Measurements from ENCODE around the gene NTM. TPM values are rescaled to one million over a fixed set of nuclear protein-coding genes. Genes with fewer than 3 reads are reported as not detected.

Gene NTM
- total and polyA plus RNA-seq, 2 experiments from 2014 or later = 25.9 to 49.0 TPM

GRCh38 chr11:131373756-131374155 lies 3.3 kb downstream of the NTM start:
- Histone ChIP-seq H3K27ac (no peak overlapping the region), H3K9me3 (ENCODE audit: low read depth) (no peaks in the 10 kb centered on the region), H3K27me3 (replicated peaks; ENCODE audit: insufficient read depth) (peaks cover 75% of the 10 kb centered on the region), H3F3A (ENCODE audit: insufficient read depth) (no peaks in the 10 kb centered on the region), H3K9ac (no peak overlapping the region), H3K4me3 (no peak overlapping the region), H3K4me1 (ENCODE audit: insufficient read depth) (no peaks in the 10 kb centered on the region), H3K79me2 (ENCODE audit: insufficient read depth) (no peaks in the 10 kb centered on the region), H2AFZ (no peak overlapping the region), H4K20me1 (ENCODE audit: insufficient read depth) (no peaks in the 10 kb centered on the region), H3K36me3 (ENCODE audit: low read depth) (no peaks in the 10 kb centered on the region), H3K9me2 (ENCODE audit: insufficient read depth) (no peaks in the 10 kb centered on the region), H3K4me2 (ENCODE audit: unreplicated experiment) (no peak overlapping the region)
- no peak for TF ChIP-seq EZH2phosphoT487 (IDR thresholded peaks at IDR 0.05; ENCODE audit: insufficient read depth, low read depth)
- TF ChIP-seq EZH2 (IDR thresholded peaks at IDR 0.05; ENCODE audit: insufficient read depth, poor library complexity, severe bottlenecking) = no peak
- 52 to 54% methylated on average over 13 of the region's 13 CpGs for WGBS, 2 experiments (ENCODE audit: low coverage in 1 of 2, low lambda C conversion rate in 2 of 2, missing lambda C conversion rate in 2 of 2)
- in situ Hi-C loops (cut with MboI) = no loop called here
- DNase-seq = no peak

GRCh38 chr11:131375421-131375820 lies 5.0 kb downstream of the NTM start:
- H3K9me3 ChIP-seq (ENCODE audit: low read depth) = no peaks in the 10 kb centered on the region
- DNase-seq = no peak
- H3K4me1 ChIP-seq (ENCODE audit: insufficient read depth) = no peaks in the 10 kb centered on the region
- no peaks in the 10 kb centered on the region for H3F3A ChIP-seq (ENCODE audit: insufficient read depth)
- 5 to 9% methylated on average over 4 of the region's 4 CpGs for WGBS, 2 experiments (ENCODE audit: low coverage in 1 of 2, low lambda C conversion rate in 2 of 2, missing lambda C conversion rate in 2 of 2)
- no peak overlapping the region for H3K27ac ChIP-seq
- no peaks in the 10 kb centered on the region for H3K36me3 ChIP-seq (ENCODE audit: low read depth)
- no peaks in the 10 kb centered on the region for H3K9me2 ChIP-seq (ENCODE audit: insufficient read depth)
- in situ Hi-C loops (cut with MboI) = no loop called here
- peaks cover 59% of the 10 kb centered on the region for H3K27me3 ChIP-seq (replicated peaks; ENCODE audit: insufficient read depth)
- H4K20me1 ChIP-seq (ENCODE audit: insufficient read depth) = no peaks in the 10 kb centered on the region
- H3K79me2 ChIP-seq (ENCODE audit: insufficient read depth) = no peaks in the 10 kb centered on the region
- no peak overlapping the region for H2AFZ ChIP-seq
- no peak overlapping the region for H3K4me3 ChIP-seq
- H3K4me2 ChIP-seq (ENCODE audit: unreplicated experiment) = no peak overlapping the region
- H3K9ac ChIP-seq = no peak overlapping the region
- no peak for TF ChIP-seq EZH2 (IDR thresholded peaks at IDR 0.05; ENCODE audit: insufficient read depth, poor library complexity, severe bottlenecking)
- TF ChIP-seq EZH2phosphoT487 (IDR thresholded peaks at IDR 0.05; ENCODE audit: insufficient read depth, low read depth) = no peak

- H2AFZ ChIP-seq = no peak overlapping the region
- no peak overlapping the region for H3K4me2 ChIP-seq (ENCODE audit: unreplicated experiment)
- in situ Hi-C loops (cut with MboI) = no loop called here
- peaks cover 54% of the 10 kb centered on the region for H3K27me3 ChIP-seq (replicated peaks; ENCODE audit: insufficient read depth)
- H3K9me2 ChIP-seq (ENCODE audit: insufficient read depth) = no peaks in the 10 kb centered on the region
- H3K4me1 ChIP-seq (ENCODE audit: insufficient read depth) = no peaks in the 10 kb centered on the region
- H4K20me1 ChIP-seq (ENCODE audit: insufficient read depth) = no peaks in the 10 kb centered on the region
- no peaks in the 10 kb centered on the region for H3K9me3 ChIP-seq (ENCODE audit: low read depth)
- TF ChIP-seq EZH2phosphoT487 (IDR thresholded peaks at IDR 0.05; ENCODE audit: insufficient read depth, low read depth) = no peak
- no peak for TF ChIP-seq EZH2 (IDR thresholded peaks at IDR 0.05; ENCODE audit: insufficient read depth, poor library complexity, severe bottlenecking)
- H3K27ac ChIP-seq = no peak overlapping the region
- no peaks in the 10 kb centered on the region for H3F3A ChIP-seq (ENCODE audit: insufficient read depth)
- no peak for DNase-seq
- H3K36me3 ChIP-seq (ENCODE audit: low read depth) = no peaks in the 10 kb centered on the region
- WGBS, 2 experiments (ENCODE audit: low coverage in 1 of 2, low lambda C conversion rate in 2 of 2, missing lambda C conversion rate in 2 of 2) = 9 to 15% methylated on average over 3 of the region's 3 CpGs
- H3K79me2 ChIP-seq (ENCODE audit: insufficient read depth) = no peaks in the 10 kb centered on the region
- no peak overlapping the region for H3K9ac ChIP-seq
- no peak overlapping the region for H3K4me3 ChIP-seq
These were observed 5.5 kb downstream of the NTM start for GRCh38 chr11:131375915-131376314.

- H3K9me2 ChIP-seq (ENCODE audit: insufficient read depth) = no peaks in the 10 kb centered on the region
- no peak overlapping the region for H3K27ac ChIP-seq
- no peaks in the 10 kb centered on the region for H3K79me2 ChIP-seq (ENCODE audit: insufficient read depth)
- no peaks in the 10 kb centered on the region for H3F3A ChIP-seq (ENCODE audit: insufficient read depth)
- DNase-seq = no peak
- H3K27me3 ChIP-seq (replicated peaks; ENCODE audit: insufficient read depth) = peaks cover 44% of the 10 kb centered on the region
- H3K4me3 ChIP-seq = no peak overlapping the region
- H2AFZ ChIP-seq = no peak overlapping the region
- H3K4me2 ChIP-seq (ENCODE audit: unreplicated experiment) = no peak overlapping the region
- H3K9ac ChIP-seq = no peak overlapping the region
- in situ Hi-C loops (cut with MboI) = no loop called here
- TF ChIP-seq EZH2 (IDR thresholded peaks at IDR 0.05; ENCODE audit: insufficient read depth, poor library complexity, severe bottlenecking) = no peak
- TF ChIP-seq EZH2phosphoT487 (IDR thresholded peaks at IDR 0.05; ENCODE audit: insufficient read depth, low read depth) = no peak
- H4K20me1 ChIP-seq (ENCODE audit: insufficient read depth) = no peaks in the 10 kb centered on the region
- H3K4me1 ChIP-seq (ENCODE audit: insufficient read depth) = no peaks in the 10 kb centered on the region
- no peaks in the 10 kb centered on the region for H3K36me3 ChIP-seq (ENCODE audit: low read depth)
- 27 to 31% methylated on average over 1 of the region's 1 CpG for WGBS, 2 experiments (ENCODE audit: low coverage in 1 of 2, low lambda C conversion rate in 2 of 2, missing lambda C conversion rate in 2 of 2)
- H3K9me3 ChIP-seq (ENCODE audit: low read depth) = no peaks in the 10 kb centered on the region
These were observed 8.5 kb downstream of the NTM start for GRCh38 chr11:131378931-131379330.

Measured in GM23248 (cell line).